ENCODE results near the gene SCAI. TPM values are rescaled to one million over a fixed set of nuclear protein-coding genes. Genes with fewer than 3 reads are reported as not detected.

Gene SCAI
- total RNA-seq, 1 experiment from 2014 or later = 4.7 TPM

DNA sequence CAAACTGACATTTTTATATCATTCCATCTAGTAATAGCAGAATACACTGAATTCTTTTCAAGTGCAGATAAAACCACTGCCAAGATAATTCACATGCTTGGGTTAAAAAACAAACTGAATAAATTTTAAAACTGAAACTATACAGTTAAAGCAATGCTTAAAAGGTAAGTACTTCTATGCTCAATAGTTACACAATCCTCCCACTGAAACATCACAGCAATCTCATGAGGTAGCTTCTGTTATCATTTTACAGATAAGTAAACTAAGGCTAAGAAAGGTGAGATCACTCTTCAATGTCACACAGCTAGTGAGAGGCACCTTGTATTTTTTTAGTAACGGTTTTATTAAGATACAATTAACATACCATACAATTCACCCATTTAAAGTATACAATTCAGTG lies 189.1 kb downstream of the SCAI start:
- POLR2A ChIA-PET = interaction anchor here (0.7 kb wide), 1 partner anchor 88 kb away, joined by 11 read pairs; no protein-coding TSS in a partner anchor
- no peaks in the 10 kb centered on the region for H3K9me3 ChIP-seq (ENCODE audit: control insufficient read depth, insufficient read depth, low read depth, low read length)
- H3K4me3 ChIP-seq (ENCODE audit: low read depth in 2 of 2, low read length in 2 of 2) = no peak overlapping the region
- CTCF ChIA-PET = no interaction called here
- intact Hi-C loops (cut with micrococcal nuclease; ENCODE audit: unreplicated experiment) (no loop called here), in situ Hi-C loops (cut with HindIII; ENCODE audit: low pct_unique_long_range_greater_than_20kb, low sequenced_read_pairs) (no loop called here)
- H3K27ac ChIP-seq (ENCODE audit: low read length) = no peak overlapping the region
- no TSS peak for BruUV-seq (replicated peaks)
- ATAC-seq (no peak), DNase-seq (ENCODE audit: low read depth, low spot score) (no peak)
- H3K27me3 ChIP-seq (ENCODE audit: control insufficient read depth, insufficient read depth, low read length) = no peaks in the 10 kb centered on the region
- no peaks in the 10 kb centered on the region for H3K4me1 ChIP-seq (ENCODE audit: control insufficient read depth, insufficient read depth, low read length)
- H3K36me3 ChIP-seq (ENCODE audit: control insufficient read depth, insufficient read depth, low read length) = no peaks in the 10 kb centered on the region
- no peak for TF ChIP-seq TCF7L2 (IDR thresholded peaks at IDR 0.05; ENCODE audit: low read depth, low read length)
- TF ChIP-seq, protein P1, sequence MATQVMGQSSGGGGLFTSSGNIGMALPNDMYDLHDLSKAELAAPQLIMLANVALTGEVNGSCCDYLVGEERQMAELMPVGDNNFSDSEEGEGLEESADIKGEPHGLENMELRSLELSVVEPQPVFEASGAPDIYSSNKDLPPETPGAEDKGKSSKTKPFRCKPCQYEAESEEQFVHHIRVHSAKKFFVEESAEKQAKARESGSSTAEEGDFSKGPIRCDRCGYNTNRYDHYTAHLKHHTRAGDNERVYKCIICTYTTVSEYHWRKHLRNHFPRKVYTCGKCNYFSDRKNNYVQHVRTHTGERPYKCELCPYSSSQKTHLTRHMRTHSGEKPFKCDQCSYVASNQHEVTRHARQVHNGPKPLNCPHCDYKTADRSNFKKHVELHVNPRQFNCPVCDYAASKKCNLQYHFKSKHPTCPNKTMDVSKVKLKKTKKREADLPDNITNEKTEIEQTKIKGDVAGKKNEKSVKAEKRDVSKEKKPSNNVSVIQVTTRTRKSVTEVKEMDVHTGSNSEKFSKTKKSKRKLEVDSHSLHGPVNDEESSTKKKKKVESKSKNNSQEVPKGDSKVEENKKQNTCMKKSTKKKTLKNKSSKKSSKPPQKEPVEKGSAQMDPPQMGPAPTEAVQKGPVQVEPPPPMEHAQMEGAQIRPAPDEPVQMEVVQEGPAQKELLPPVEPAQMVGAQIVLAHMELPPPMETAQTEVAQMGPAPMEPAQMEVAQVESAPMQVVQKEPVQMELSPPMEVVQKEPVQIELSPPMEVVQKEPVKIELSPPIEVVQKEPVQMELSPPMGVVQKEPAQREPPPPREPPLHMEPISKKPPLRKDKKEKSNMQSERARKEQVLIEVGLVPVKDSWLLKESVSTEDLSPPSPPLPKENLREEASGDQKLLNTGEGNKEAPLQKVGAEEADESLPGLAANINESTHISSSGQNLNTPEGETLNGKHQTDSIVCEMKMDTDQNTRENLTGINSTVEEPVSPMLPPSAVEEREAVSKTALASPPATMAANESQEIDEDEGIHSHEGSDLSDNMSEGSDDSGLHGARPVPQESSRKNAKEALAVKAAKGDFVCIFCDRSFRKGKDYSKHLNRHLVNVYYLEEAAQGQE (IDR thresholded peaks at IDR 0.05; ENCODE audit: insufficient read depth in 1 of 2, low read depth in 2 of 2, low read length in 1 of 2) = no peak
- no peak for TF ChIP-seq POLR2AphosphoS5 (IDR thresholded peaks at IDR 0.05; ENCODE audit: low read depth, low read length)

DNA sequence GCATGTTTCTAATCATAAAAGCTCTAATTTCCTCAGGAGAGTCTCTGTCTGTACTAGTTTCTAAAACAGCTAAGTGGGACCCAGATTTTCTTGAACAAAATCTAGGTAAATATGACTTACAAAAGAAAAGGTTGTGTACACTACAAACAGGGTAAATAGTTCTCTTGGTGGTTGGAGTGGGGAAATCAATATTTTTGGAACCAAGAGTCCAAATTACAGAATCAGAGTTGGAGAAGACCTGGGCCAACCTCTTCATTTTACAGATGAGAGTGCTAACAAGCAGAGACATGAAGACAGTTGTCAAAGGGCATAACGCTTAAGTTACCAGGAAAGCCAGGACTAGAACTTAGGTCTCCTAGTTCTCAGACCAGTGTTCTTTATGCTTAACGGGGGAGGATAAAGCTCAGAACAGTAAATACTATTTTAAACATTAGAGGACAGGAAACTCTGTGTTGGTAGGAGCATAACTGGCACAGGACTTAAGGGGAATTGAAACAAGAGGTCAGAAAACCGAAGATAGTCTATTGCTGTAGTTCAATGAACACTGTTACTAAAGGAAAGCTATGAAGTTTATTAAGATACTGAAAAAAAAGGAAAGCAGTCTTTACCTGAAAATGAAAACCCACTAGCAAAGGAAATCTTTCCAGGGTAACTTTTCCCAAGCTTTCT lies 193.1 kb downstream of the SCAI start:
- intact Hi-C loops (cut with micrococcal nuclease; ENCODE audit: unreplicated experiment) = no loop called here
- no peaks in the 10 kb centered on the region for H3K4me1 ChIP-seq (ENCODE audit: control insufficient read depth, insufficient read depth, low read length)
- ChIA-PET CTCF (no interaction called here), POLR2A (no interaction called here)
- in situ Hi-C loops (cut with HindIII; ENCODE audit: low pct_unique_long_range_greater_than_20kb, low sequenced_read_pairs) = no loop called here
- no peak overlapping the region for H3K4me3 ChIP-seq (ENCODE audit: low read depth in 2 of 2, low read length in 2 of 2)
- DNase-seq (ENCODE audit: low read depth, low spot score) (no peak), ATAC-seq (no peak)
- H3K27me3 ChIP-seq (ENCODE audit: control insufficient read depth, insufficient read depth, low read length) = no peaks in the 10 kb centered on the region
- TF ChIP-seq, protein P1 (IDR thresholded peaks at IDR 0.05; ENCODE audit: insufficient read depth in 1 of 2, low read depth in 2 of 2, low read length in 1 of 2) = no peak
- no peak for TF ChIP-seq TCF7L2 (IDR thresholded peaks at IDR 0.05; ENCODE audit: low read depth, low read length)
- no peak for TF ChIP-seq POLR2AphosphoS5 (IDR thresholded peaks at IDR 0.05; ENCODE audit: low read depth, low read length)
- TF ChIP-seq, protein P2, sequence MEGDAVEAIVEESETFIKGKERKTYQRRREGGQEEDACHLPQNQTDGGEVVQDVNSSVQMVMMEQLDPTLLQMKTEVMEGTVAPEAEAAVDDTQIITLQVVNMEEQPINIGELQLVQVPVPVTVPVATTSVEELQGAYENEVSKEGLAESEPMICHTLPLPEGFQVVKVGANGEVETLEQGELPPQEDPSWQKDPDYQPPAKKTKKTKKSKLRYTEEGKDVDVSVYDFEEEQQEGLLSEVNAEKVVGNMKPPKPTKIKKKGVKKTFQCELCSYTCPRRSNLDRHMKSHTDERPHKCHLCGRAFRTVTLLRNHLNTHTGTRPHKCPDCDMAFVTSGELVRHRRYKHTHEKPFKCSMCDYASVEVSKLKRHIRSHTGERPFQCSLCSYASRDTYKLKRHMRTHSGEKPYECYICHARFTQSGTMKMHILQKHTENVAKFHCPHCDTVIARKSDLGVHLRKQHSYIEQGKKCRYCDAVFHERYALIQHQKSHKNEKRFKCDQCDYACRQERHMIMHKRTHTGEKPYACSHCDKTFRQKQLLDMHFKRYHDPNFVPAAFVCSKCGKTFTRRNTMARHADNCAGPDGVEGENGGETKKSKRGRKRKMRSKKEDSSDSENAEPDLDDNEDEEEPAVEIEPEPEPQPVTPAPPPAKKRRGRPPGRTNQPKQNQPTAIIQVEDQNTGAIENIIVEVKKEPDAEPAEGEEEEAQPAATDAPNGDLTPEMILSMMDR (IDR thresholded peaks at IDR 0.05) = no peak
- TF ChIP-seq SIN3A (IDR thresholded peaks at IDR 0.05; ENCODE audit: borderline replicate concordance, insufficient read depth, low read depth, low read length) = no peak
- no peaks in the 10 kb centered on the region for H3K9me3 ChIP-seq (ENCODE audit: control insufficient read depth, insufficient read depth, low read depth, low read length)
- H3K27ac ChIP-seq (ENCODE audit: low read length) = no peak overlapping the region
- BruUV-seq (replicated peaks) = no TSS peak
- H3K36me3 ChIP-seq (ENCODE audit: control insufficient read depth, insufficient read depth, low read length) = no peaks in the 10 kb centered on the region

Measured in Panc1 (cell line).